SHP77 treated with DMSO at 0.1 percent for 48 hours (cell line): ENCODE measurements around the gene SHC4.
"Not testable (repeated sequence)": the region's sequence is repeated elsewhere in the genome, so short reads cannot be mapped to it uniquely, and the experiment has no call there.

Source experiments
- DNase-seq: peaks from one replicate; lab custom pipeline; 2025; lab: John Stamatoyannopoulos, UW

SHC4 gene

GRCh38 chr15:48963524-48964113 is at the start of gene SHC4:
SHC4 (minus strand) TSS chr15:48963919; CDS start chr15:48963015, 904 bp downstream.
- peak; percentile 74 for DNase-seq

- DNase-seq, result no peak
Observed at GRCh38 chr15:48999314-48999713, 35.6 kb upstream of the SHC4 start.

GRCh38 chr15:48996276-48996675 is 32.6 kb upstream of the SHC4 start:
- DNase-seq, result no peak

DNA sequence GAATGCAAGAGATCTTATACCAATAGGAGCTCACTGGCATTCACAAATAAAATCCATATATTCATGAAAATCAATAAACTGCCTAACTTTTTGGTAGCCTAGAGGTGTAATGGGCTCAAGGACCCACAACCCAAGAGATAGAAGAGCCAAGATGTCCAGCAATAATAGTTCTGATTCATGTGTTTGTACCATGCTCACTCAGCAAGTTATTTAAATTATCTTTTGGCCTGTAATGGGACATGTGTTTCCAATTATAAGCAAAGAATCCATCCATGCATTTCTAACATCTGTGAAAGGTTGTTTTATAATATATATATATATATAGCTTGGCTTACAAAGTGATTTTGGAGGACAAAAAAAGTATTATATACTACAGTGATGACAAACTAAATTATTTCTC is 29.7 kb upstream of the SHC4 start:
- no peak for DNase-seq

DNA sequence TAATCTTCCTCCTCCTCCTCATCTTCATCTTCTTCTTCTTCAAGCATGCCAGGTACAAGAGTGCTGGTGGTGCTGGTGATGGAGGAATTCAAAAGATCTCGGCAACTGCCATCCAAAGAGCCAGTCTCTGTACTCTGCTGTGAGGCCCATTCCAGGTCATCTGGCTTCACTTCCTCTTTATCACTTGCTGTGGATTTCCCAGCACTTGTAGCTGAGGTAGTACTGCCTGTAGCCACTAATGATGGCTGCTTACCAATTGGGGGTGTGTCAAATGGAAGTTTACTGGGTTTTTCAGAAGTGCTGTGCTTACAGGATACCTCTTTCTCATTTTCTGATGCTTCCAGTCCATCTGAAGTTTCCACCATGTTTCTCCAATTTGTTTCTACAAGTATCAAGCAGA is 28.8 kb upstream of the SHC4 start:
- DNase-seq, result no peak

- DNase-seq, result no peak
Observed at GRCh38 chr15:48992096-48992495, 28.4 kb upstream of the SHC4 start.

DNA sequence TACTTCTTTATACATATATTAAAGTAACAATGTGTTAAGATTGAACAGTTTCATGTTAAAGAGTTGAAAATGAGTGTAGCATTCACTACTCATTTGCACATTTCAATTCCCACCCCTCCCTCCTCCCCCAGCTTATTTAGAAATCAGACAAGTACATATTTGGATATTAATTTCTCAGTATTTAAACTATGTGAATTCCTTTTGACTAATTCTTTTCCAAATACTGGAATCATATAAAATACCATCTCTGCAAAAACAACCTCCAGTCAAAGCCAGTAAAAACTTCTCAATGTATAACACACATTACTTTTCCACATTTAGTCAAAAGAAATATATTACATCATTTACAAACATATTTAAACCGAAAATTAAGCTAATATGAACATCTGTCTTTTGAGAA is 25.5 kb upstream of the SHC4 start:
- DNase-seq, result no peak

DNA sequence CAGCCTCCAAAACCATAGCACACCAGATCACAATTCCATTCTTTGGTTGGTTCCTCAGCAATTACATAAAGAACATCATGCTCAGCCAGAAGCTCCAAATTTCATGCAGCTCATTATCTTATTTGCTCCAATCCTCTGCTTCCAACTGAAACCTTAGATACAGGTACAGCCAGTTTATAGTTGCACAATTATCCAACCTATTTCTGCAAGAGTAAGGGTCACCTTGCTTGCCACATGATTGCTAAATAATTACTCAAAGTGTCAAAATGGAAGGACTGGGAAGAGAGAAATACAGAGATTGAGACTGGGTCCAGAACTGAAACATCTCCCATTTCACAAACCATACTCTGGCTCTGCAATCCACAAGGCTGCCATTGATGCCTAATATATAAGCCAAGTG is 23.4 kb upstream of the SHC4 start:
- DNase-seq, result no peak

DNA sequence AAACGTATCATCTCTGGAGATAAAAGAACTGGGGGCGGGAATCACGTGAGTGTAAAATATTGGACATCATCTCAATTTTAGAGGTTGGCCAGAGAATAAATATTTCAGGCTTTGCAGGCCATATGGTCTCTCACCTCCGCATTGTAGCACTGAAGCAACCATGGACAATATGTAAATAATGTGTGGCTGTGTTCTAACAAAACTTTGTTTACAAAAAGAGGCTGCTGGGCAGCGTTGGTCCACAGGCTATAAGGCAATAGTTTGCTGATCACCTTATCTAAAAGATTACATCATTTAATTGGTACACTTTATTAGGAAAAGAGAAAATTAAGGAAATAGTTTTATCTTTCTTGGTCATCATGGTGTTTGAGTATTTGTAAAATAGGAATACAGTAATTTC is 22.5 kb upstream of the SHC4 start:
- DNase-seq, result no peak

- no peak for DNase-seq
Observed at GRCh38 chr15:48985516-48985915, 21.8 kb upstream of the SHC4 start.

DNA sequence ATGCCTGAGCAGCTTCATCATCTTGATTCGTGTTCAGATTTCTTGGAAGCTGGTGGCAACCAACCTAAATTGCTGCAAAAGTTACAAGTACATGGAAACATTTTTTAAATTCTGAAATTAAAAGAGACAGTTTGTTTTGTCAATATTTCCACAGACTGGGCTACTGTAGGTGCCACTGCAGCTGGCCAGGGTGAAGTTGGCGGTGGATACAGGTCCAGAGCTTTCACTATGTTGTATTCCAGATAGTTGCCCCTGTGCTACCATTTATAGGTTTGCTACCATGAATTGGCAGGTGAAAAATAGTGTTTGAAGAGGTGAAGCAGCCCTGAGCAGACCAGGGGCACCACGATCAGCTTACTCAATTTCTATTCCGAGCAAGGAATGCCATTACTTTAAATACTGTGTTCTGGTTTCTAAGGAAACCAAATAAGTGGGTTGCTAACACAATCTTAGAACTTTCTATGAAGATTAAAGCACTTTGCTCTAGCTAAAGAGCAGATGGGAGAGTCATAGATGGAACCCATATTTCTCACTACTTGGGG is 21.2 kb upstream of the SHC4 start:
- no peak for DNase-seq

- DNase-seq, result no peak
Observed at GRCh38 chr15:48984021-48984710, 20.4 kb upstream of the SHC4 start.

GRCh38 chr15:48983300-48983699 is 19.6 kb upstream of the SHC4 start:
- no peak for DNase-seq

DNA sequence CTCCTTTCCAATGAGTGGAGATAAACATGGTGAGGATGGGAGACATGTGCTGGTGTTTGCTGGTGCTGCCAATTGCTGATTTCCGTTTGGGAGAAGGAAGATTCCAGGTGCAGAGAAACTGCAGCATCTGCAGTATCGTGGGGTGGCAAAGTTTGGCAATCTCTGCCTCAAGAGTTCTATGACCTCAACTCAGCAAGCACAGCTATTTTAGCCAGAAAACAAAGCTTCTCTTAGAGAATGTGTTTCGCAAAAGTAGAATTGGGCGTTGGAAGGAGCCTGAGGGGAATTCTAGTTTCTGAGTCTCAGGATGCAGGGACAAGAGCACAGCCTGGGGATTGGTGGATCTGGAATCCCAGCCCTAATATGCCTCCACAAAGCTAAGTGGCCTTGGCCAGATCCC is 18.2 kb upstream of the SHC4 start:
- no peak for DNase-seq

DNA sequence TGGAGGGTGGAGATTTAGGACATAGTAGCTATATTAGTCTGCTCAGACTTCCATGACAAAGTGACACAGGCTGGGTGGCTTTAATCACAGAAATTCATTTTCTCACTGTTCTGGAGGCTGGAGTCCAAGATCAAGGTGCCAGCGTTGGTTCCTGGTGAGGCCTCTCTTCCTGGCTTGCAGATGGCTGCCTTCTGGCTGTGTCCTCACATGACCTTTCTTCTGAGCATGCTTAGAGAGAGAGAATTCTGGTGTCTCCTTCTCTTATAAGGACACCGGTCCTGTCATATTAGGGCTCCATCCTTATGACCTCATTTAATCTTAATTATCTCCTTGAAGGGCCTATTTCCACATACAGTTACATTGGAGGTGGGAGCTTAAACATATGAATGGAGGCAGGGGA is 14.9 kb upstream of the SHC4 start:
- DNase-seq, result no peak

GRCh38 chr15:48976444-48977088 is 12.8 kb upstream of the SHC4 start:
- no peak for DNase-seq

GRCh38 chr15:48975472-48976419 is 12.0 kb upstream of the SHC4 start:
- peak; percentile 76 for DNase-seq

DNA sequence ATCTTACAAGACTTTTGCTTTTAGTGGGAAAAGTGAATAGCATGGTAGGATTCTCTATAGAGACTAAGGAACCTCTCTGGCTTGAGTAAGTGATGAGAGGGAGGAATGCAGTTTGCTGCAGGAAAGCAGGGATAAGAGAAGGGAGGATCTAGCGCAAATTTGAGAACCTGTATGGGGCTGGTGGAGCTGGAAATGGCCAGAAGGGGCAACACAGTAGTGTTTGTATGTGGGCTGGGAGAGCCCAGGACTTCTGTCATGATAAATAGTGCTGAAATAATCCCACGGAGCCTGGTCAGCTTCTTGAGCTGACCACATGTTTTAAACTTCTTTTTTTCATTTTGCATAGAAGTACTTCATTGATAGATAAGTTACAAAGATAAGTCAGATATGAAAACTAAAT is 11.2 kb upstream of the SHC4 start:
- peak; percentile 28 for DNase-seq

- no peak for DNase-seq
Observed at GRCh38 chr15:48972750-48973503, 9.2 kb upstream of the SHC4 start.

DNA sequence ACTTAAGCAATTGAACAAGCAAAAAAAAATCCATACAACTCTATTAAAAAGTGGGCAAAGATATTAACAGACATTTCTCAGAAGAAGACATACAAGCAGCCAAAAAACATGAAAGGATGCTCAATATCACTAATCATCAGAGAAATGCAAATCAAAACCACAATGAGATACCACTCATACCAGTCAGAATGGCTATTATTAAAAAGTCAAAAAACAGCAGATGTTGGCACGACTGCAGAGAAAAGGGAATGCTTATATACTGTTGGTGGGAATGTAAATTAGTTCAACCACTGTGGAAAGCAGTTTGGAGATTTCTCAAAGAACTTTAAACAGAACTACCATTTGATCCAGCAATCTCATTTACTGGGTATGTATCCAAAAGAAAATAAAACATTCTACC is 7.2 kb upstream of the SHC4 start:
- not testable (repeated sequence) for DNase-seq

- DNase-seq, result no peak
Observed at GRCh38 chr15:48968066-48968465, 4.3 kb upstream of the SHC4 start.
